Testis (tissue), 2 donors: ENCODE measurements around the gene COL15A1.

ENCODE experiments used
- POLR2A ChIP-seq: fragments of 450-650 bp; IDR thresholded peaks from one replicate; pipeline ENCODE4 v1.6.1; 2017; ENCODE audit warnings: antibody characterized with exemption, mild to moderate bottlenecking, moderate library complexity
- TF ChIP-seq, protein P1 (sequence below), 3 experiments: fragments of 450-650 bp in 2 of 3; fragments of 200-600 bp in 1 of 3; sonication (generic) in 1 of 3; IDR thresholded peaks; one replicate each; pipeline ENCODE4 v1.5.1; 2016 to 2019; ENCODE audit warnings: antibody characterized with exemption in 3 of 3, mild to moderate bottlenecking in 2 of 3, moderate library complexity in 1 of 3

DNA sequence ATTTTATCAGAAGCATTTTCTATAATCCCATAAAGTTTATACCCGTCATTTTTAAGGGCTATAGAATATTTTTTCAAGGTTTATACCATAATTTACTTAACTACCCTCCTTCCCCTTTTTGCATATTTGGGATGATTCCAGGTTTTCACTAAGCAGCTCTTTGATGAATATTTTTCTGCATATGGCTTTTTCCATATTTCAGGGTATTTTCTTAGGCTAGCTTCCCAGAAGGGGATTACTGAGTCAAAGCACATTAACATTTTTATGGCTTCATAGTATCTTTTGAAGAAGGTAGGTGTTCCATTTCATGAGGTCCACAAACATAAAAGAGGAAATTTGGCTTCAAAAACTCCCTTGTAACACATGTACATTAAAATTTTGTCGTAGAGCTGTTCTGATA lies 14.6 kb upstream of the COL15A1 start:
- TF ChIP-seq, protein P1, sequence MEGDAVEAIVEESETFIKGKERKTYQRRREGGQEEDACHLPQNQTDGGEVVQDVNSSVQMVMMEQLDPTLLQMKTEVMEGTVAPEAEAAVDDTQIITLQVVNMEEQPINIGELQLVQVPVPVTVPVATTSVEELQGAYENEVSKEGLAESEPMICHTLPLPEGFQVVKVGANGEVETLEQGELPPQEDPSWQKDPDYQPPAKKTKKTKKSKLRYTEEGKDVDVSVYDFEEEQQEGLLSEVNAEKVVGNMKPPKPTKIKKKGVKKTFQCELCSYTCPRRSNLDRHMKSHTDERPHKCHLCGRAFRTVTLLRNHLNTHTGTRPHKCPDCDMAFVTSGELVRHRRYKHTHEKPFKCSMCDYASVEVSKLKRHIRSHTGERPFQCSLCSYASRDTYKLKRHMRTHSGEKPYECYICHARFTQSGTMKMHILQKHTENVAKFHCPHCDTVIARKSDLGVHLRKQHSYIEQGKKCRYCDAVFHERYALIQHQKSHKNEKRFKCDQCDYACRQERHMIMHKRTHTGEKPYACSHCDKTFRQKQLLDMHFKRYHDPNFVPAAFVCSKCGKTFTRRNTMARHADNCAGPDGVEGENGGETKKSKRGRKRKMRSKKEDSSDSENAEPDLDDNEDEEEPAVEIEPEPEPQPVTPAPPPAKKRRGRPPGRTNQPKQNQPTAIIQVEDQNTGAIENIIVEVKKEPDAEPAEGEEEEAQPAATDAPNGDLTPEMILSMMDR (IDR thresholded peaks at IDR 0.05), result no peak
- no peak for TF ChIP-seq POLR2A
